ENCODE measurements around the gene HYAL1. TPM values are rescaled to one million over a fixed set of nuclear protein-coding genes. Genes with fewer than 3 reads are reported as not detected.

The HYAL1 gene
- polyA plus RNA-seq, 2 of the 4 experiments (the other 2 are of a cell fraction), result 0.62 to 1.1 TPM

DNA sequence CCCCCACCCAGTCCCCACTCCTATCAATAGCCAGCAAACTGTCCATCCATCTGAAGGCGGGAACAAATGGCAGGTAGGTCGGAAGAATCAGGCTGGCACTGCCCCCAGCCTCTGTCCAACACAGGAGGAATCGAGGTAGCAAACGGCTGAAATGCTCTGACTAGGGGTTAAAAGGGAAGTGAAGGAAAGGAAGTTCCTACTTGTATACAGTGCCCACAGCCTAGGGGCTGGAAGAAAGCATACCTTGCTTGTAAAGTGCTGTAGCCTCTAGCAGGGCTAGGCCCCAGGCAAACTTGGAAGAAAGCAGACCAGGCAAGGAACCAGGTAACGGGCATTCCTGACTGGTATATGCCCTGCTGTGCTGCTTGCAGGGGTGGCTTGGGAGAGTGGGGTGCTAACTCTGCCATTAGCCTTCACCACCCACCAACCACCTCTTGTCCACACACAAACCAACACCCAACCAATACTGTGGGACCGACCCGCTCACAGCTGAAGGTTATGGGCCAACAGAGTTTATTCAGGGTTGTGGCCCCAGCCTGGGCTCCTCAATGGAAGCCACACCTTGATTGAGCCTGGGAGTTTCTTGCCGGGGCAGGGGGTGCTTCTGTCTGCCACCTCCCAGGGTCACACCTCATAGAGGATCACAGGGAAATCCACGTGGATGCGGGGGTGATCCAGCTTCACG is 22.3 kb upstream of the HYAL1 start:
- 80% methylated on average over 11 of the region's 11 CpGs for WGBS (ENCODE audit: missing lambda C conversion rate)
- Histone ChIP-seq H3K27ac (no peak overlapping the region), H3K4me2 (no peak overlapping the region), H3K4me3 (no peak overlapping the region), H3K9me3 (no peaks in the 10 kb centered on the region), H3K4me1 (peaks cover 21% of the 10 kb centered on the region)
- TF ChIP-seq CBX8 (IDR thresholded peaks at IDR 0.05) (no peak), NFE2L2 (conservative IDR thresholded peaks at IDR 0.05; ENCODE audit: low read length) (no peak), CHD2 (IDR thresholded peaks at IDR 0.05; ENCODE audit: low read length, partially characterized antibody) (no peak), CBX2 (IDR thresholded peaks at IDR 0.05; ENCODE audit: borderline replicate concordance, low read depth) (no peak), E2F6 (IDR thresholded peaks at IDR 0.05; ENCODE audit: borderline replicate concordance, low read depth) (no peak), MYC (IDR thresholded peaks at IDR 0.05; ENCODE audit: borderline replicate concordance, low read length) (no peak), HEYL (CRISPR knock-in tag; IDR thresholded peaks at IDR 0.05) (no peak), ZFP36 (IDR thresholded peaks at IDR 0.05; ENCODE audit: borderline replicate concordance, partially characterized antibody) (no peak), SREBF2 (IDR thresholded peaks at IDR 0.05) (no peak), EP300 (IDR thresholded peaks at IDR 0.05) (no peak), MAFK (IDR thresholded peaks at IDR 0.05; ENCODE audit: partially characterized antibody) (no peak), FOSL2 (IDR thresholded peaks at IDR 0.05) (no peak), FOSL2 (CRISPR knock-in tag; IDR thresholded peaks at IDR 0.05) (no peak), RCOR1 (IDR thresholded peaks at IDR 0.05; ENCODE audit: low read depth, low read length) (no peak), KDM5A (IDR thresholded peaks at IDR 0.05) (no peak), RFX5 (IDR thresholded peaks at IDR 0.05) (no peak), USF2 (IDR thresholded peaks at IDR 0.05) (no peak), RARB (CRISPR knock-in tag; IDR thresholded peaks at IDR 0.05) (no peak)
- TF ChIP-seq, protein P1, sequence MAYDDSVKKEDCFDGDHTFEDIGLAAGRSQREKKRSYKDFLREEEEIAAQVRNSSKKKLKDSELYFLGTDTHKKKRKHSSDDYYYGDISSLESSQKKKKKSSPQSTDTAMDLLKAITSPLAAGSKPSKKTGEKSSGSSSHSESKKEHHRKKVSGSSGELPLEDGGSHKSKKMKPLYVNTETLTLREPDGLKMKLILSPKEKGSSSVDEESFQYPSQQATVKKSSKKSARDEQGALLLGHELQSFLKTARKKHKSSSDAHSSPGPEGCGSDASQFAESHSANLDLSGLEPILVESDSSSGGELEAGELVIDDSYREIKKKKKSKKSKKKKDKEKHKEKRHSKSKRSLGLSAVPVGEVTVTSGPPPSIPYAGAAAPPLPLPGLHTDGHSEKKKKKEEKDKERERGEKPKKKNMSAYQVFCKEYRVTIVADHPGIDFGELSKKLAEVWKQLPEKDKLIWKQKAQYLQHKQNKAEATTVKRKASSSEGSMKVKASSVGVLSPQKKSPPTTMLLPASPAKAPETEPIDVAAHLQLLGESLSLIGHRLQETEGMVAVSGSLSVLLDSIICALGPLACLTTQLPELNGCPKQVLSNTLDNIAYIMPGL (CRISPR knock-in tag; IDR thresholded peaks at IDR 0.05; ENCODE audit: borderline replicate concordance), result no peak
- TF ChIP-seq, protein P2, sequence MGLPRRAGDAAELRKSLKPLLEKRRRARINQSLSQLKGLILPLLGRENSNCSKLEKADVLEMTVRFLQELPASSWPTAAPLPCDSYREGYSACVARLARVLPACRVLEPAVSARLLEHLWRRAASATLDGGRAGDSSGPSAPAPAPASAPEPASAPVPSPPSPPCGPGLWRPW (IDR thresholded peaks at IDR 0.05), result no peak
- ATAC-seq, result no peak
- ChIA-PET POLR2A (no interaction called here), CTCF (interaction anchor here (1.1 to 5.1 kb wide), 6 partner anchors 9 to 131 kb away, joined by 3 to 56 read pairs (median 8); partner anchors contain the start of genes GNAI2, HYAL3 and NAA80)
- DNase-seq (ENCODE audit: low read depth in 1 of 2, low spot score in 1 of 2), result no peak
- FAIRE-seq, result no peak

- peaks cover 25% of the 10 kb centered on the region for H3K4me1 ChIP-seq
- FAIRE-seq (no peak), DNase-seq (ENCODE audit: low read depth in 1 of 2, low spot score in 1 of 2) (no peak), ATAC-seq (no peak)
- H3K9me3 ChIP-seq, result no peaks in the 10 kb centered on the region
- H3K4me2 ChIP-seq, result no peak overlapping the region
- ChIA-PET POLR2A (interaction anchor here (1.0 kb wide), 1 partner anchor 44 kb away, joined by 7 read pairs; no protein-coding TSS in a partner anchor), CTCF (interaction anchor here (0.6 to 5.1 kb wide), 16 partner anchors 10 to 131 kb away, joined by 3 to 56 read pairs (median 7); partner anchors contain the start of genes GNAI2, HYAL1, HYAL3 and IFRD2)
- H3K4me3 ChIP-seq, result no peak overlapping the region
- H3K27ac ChIP-seq, result no peak overlapping the region
- TF ChIP-seq, protein P3, sequence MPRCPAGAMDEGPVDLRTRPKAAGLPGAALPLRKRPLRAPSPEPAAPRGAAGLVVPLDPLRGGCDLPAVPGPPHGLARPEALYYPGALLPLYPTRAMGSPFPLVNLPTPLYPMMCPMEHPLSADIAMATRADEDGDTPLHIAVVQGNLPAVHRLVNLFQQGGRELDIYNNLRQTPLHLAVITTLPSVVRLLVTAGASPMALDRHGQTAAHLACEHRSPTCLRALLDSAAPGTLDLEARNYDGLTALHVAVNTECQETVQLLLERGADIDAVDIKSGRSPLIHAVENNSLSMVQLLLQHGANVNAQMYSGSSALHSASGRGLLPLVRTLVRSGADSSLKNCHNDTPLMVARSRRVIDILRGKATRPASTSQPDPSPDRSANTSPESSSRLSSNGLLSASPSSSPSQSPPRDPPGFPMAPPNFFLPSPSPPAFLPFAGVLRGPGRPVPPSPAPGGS (IDR thresholded peaks at IDR 0.05), result no peak
- TF ChIP-seq PHF8 (IDR thresholded peaks at IDR 0.05; ENCODE audit: borderline replicate concordance, low read depth) (no peak), REST (IDR thresholded peaks at IDR 0.05) (no peak), NPAS2 (CRISPR knock-in tag; IDR thresholded peaks at IDR 0.05; ENCODE audit: borderline replicate concordance) (no peak), CBX2 (IDR thresholded peaks at IDR 0.05; ENCODE audit: borderline replicate concordance, low read depth) (no peak), HOXB5 (CRISPR knock-in tag; IDR thresholded peaks at IDR 0.05) (no peak), RARB (CRISPR knock-in tag; IDR thresholded peaks at IDR 0.05) (no peak)
- TF ChIP-seq, protein P1 (CRISPR knock-in tag; IDR thresholded peaks at IDR 0.05; ENCODE audit: borderline replicate concordance), result no peak
- 100% methylated on average over 1 of the region's 2 CpGs for WGBS (ENCODE audit: missing lambda C conversion rate)
These were observed 21.7 kb upstream of the HYAL1 start for GRCh38 chr3:50325113-50325480.
